Measurements from ENCODE around the gene CREBRF. TPM values are rescaled to one million over a fixed set of nuclear protein-coding genes. Genes with fewer than 3 reads are reported as not detected.

Gene CREBRF
- total RNA-seq, 1 experiment from 2014 or later, result 16.9 TPM

DNA sequence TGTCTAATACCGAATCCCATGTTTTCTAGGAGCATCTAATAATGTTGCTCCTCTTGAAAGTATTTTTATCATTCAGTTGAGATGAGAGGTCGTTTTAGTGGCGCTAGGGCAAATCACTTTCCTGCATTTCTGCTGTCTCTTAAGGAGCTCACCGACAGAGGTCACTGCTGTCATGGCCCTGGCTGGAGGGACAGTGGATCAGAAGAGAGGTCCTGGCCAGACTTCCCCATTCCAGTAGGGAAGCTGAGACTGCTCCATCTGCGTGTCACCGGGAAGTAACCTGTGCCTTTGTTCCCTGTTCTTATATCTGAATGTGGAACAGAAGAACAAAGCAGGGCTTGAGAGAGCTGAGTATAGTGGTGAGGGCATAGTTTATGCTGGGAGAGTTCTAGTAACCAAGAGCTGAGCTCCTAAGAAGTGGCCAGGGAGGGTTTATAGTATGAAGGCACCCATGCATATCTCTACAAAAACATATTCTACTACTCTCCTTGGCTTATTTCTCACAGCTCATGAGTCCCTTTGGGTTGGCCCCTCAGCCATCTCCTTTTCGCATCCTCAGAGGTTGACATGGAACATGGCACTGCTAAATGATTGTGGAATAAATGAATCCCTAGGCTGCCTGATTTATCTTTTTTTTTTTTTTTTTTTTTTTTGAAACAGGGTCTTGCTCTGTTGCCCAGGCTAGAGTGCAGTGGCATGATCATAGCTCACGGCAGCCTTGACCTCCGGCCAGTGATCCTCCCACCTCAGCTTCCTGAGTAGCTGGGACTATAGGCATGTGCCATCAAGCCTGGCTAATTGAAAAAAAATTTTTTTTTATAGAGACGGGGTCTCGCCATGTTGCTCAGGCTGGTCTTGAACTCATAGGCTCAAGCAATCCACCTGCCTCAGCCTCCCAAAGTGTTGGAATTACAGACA is 45.3 kb upstream of the CREBRF start:
- 0 out of 2 replicates have a peak, but pooled peaks cover 3% of the 10 kb centered on the region for H3K36me3 ChIP-seq (ENCODE audit: low read depth)
- intact Hi-C loops (cut with micrococcal nuclease; ENCODE audit: unreplicated experiment), result no loop called here
- H2AFZ ChIP-seq, result no peak overlapping the region
- H3K27ac ChIP-seq, result no peak overlapping the region
- CTCF ChIA-PET, result interaction anchor here (0.7 to 0.9 kb wide), 2 partner anchors 23 to 564 kb away, joined by 6 to 7 read pairs; no protein-coding TSS in a partner anchor
- POLR2A ChIA-PET (ENCODE audit: unreplicated experiment), result no interaction called here
- H3K9me2 ChIP-seq (ENCODE audit: insufficient read depth), result no peaks in the 10 kb centered on the region
- BruUV-seq (replicated peaks), result no TSS peak
- TF ChIP-seq EZH2 (IDR thresholded peaks at IDR 0.05; ENCODE audit: low read depth) (no peak), CTCF (conservative IDR thresholded peaks at IDR 0.05) (no peak)
- H3K4me2 ChIP-seq, result no peak overlapping the region
- H3K4me1 ChIP-seq (replicated peaks; ENCODE audit: insufficient read depth), result peaks cover 17% of the 10 kb centered on the region
- H3K79me2 ChIP-seq (ENCODE audit: low read depth), result peaks cover 87% of the 10 kb centered on the region
- peaks cover 16% of the 10 kb centered on the region for H3F3A ChIP-seq (ENCODE audit: insufficient read depth, low read depth)
- H3K9me3 ChIP-seq (ENCODE audit: insufficient read depth, low read depth), result no peaks in the 10 kb centered on the region
- H4K20me1 ChIP-seq (ENCODE audit: insufficient read depth), result peaks cover 32% of the 10 kb centered on the region
- no peak overlapping the region for H3K4me3 ChIP-seq
- no peaks in the 10 kb centered on the region for H3K27me3 ChIP-seq (ENCODE audit: insufficient read depth, low read depth)
- DNase-seq, result no peak

GRCh38 chr5:173011566-173011965 is 44.6 kb upstream of the CREBRF start:
- peaks cover 86% of the 10 kb centered on the region for H3K79me2 ChIP-seq (ENCODE audit: low read depth)
- H3K4me1 ChIP-seq (replicated peaks; ENCODE audit: insufficient read depth), result peaks cover 24% of the 10 kb centered on the region
- H2AFZ ChIP-seq, result no peak overlapping the region
- peaks cover 31% of the 10 kb centered on the region for H4K20me1 ChIP-seq (ENCODE audit: insufficient read depth)
- intact Hi-C loops (cut with micrococcal nuclease; ENCODE audit: unreplicated experiment), result no loop called here
- H3K9me3 ChIP-seq (ENCODE audit: insufficient read depth, low read depth), result no peaks in the 10 kb centered on the region
- H3F3A ChIP-seq (ENCODE audit: insufficient read depth, low read depth), result peaks cover 24% of the 10 kb centered on the region
- no TSS peak for BruUV-seq (replicated peaks)
- no peaks in the 10 kb centered on the region for H3K27me3 ChIP-seq (ENCODE audit: insufficient read depth, low read depth)
- no peak overlapping the region for H3K4me2 ChIP-seq
- no peak for DNase-seq
- H3K27ac ChIP-seq, result no peak overlapping the region
- no peak for TF ChIP-seq CTCF (conservative IDR thresholded peaks at IDR 0.05)
- TF ChIP-seq EZH2 (IDR thresholded peaks at IDR 0.05; ENCODE audit: low read depth), result no peak
- H3K4me3 ChIP-seq, result no peak overlapping the region
- H3K9me2 ChIP-seq (ENCODE audit: insufficient read depth), result no peaks in the 10 kb centered on the region
- H3K36me3 ChIP-seq (ENCODE audit: low read depth), result 0 out of 2 replicates have a peak, but pooled peaks cover 3% of the 10 kb centered on the region
- ChIA-PET CTCF (interaction anchor here (0.6 to 0.9 kb wide), 3 partner anchors 24 to 191 kb away, joined by 3 to 6 read pairs (median 3); no protein-coding TSS in a partner anchor), POLR2A (ENCODE audit: unreplicated experiment) (no interaction called here)

DNA sequence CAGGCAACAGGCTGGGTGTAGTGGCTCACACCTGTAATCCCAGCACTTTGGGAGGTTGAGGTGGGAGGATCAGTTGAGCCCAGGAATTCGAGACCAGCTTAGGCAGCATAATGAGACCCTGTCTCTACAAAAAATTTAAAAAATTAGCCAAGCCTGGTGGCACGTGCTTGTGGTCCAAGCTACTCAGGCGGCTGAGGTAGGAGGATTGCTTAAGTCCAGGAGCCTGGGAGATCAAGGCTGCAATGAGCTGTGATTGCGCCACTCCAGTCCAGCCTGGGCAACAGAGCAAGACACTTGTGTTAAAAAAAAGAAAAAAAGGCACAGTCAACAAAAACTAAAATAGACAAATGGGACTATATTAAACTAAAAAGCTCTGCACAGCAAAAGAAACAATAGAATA is 43.3 kb upstream of the CREBRF start:
- H3K27ac ChIP-seq, result no peak overlapping the region
- no TSS peak for BruUV-seq (replicated peaks)
- peaks cover 34% of the 10 kb centered on the region for H3K4me1 ChIP-seq (replicated peaks; ENCODE audit: insufficient read depth)
- no peak for DNase-seq
- H3K9me3 ChIP-seq (ENCODE audit: insufficient read depth, low read depth), result no peaks in the 10 kb centered on the region
- peaks cover 19% of the 10 kb centered on the region for H4K20me1 ChIP-seq (ENCODE audit: insufficient read depth)
- no peak overlapping the region for H3K4me2 ChIP-seq
- no peak for TF ChIP-seq CTCF (conservative IDR thresholded peaks at IDR 0.05)
- no peak for TF ChIP-seq EZH2 (IDR thresholded peaks at IDR 0.05; ENCODE audit: low read depth)
- H3F3A ChIP-seq (ENCODE audit: insufficient read depth, low read depth), result peaks cover 31% of the 10 kb centered on the region
- CTCF ChIA-PET, result no interaction called here
- no peaks in the 10 kb centered on the region for H3K9me2 ChIP-seq (ENCODE audit: insufficient read depth)
- H3K79me2 ChIP-seq (ENCODE audit: low read depth), result peaks cover 83% of the 10 kb centered on the region
- POLR2A ChIA-PET (ENCODE audit: unreplicated experiment), result no interaction called here
- no peak overlapping the region for H2AFZ ChIP-seq
- no peaks in the 10 kb centered on the region for H3K27me3 ChIP-seq (ENCODE audit: insufficient read depth, low read depth)
- 0 out of 2 replicates have a peak, but pooled peaks cover 3% of the 10 kb centered on the region for H3K36me3 ChIP-seq (ENCODE audit: low read depth)
- intact Hi-C loops (cut with micrococcal nuclease; ENCODE audit: unreplicated experiment), result no loop called here
- no peak overlapping the region for H3K4me3 ChIP-seq
